Measurements from ENCODE around the gene WWOX. TPM values are rescaled to one million over a fixed set of nuclear protein-coding genes. Genes with fewer than 3 reads are reported as not detected.

The WWOX gene
- total RNA-seq, 6 donors from 2014 or later, result 18.7 to 167 (median 31.0) TPM

DNA sequence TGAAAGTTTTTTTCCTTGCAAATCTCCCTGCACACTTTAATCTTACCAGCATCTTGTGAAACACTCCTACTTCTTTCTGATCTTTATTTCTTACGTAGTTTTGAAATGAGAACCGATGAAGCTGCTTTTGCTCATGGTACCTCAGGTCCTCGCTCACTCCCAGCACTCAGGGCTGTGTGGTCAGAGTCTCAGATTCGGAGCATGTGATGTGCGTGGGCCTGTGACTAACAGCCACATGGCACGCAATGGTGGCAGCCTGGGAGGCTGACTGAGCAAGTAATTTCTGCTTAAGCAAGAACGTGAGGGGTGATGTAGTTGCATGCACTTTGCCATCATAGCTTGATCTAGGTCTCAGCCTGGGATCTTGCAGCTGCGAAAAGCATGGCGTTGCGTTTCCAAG, 876.8 kb downstream of the WWOX start:
- no peaks in the 10 kb centered on the region for H3K27me3 ChIP-seq
- 93 to 98% methylated on average over 10 of the region's 10 CpGs for WGBS, 2 donors
- TF ChIP-seq POLR2AphosphoS5 (IDR thresholded peaks at IDR 0.05), result no peak
- no peak for TF ChIP-seq POLR2A (IDR thresholded peaks at IDR 0.05)
- TF ChIP-seq EP300 (IDR thresholded peaks at IDR 0.05), result no peak
- TF ChIP-seq, protein P1, sequence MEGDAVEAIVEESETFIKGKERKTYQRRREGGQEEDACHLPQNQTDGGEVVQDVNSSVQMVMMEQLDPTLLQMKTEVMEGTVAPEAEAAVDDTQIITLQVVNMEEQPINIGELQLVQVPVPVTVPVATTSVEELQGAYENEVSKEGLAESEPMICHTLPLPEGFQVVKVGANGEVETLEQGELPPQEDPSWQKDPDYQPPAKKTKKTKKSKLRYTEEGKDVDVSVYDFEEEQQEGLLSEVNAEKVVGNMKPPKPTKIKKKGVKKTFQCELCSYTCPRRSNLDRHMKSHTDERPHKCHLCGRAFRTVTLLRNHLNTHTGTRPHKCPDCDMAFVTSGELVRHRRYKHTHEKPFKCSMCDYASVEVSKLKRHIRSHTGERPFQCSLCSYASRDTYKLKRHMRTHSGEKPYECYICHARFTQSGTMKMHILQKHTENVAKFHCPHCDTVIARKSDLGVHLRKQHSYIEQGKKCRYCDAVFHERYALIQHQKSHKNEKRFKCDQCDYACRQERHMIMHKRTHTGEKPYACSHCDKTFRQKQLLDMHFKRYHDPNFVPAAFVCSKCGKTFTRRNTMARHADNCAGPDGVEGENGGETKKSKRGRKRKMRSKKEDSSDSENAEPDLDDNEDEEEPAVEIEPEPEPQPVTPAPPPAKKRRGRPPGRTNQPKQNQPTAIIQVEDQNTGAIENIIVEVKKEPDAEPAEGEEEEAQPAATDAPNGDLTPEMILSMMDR (IDR thresholded peaks at IDR 0.05), result no peak

DNA sequence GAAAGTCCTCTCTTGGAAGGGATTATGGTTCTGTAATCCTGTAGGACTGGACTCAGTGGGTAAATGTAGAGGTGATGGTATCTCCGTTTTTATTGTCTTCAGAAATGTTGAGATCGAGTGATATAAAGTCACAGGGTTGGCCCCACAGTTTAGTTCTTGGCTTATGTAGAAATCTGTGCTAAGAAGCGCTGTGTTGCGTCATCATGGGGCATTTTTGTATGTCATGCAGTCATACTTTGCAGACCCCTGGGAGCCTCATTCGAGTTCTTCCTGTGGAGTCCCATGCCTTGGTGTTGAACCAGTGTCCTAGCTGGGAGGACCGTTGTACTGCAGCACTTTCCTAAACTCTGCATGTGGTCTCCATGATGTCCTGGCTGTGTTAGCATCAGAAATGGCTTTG, 881.4 kb downstream of the WWOX start:
- Histone ChIP-seq H3K9me3 (peaks cover 0 to 5% (median 0%) of the 10 kb centered on the region in 4 donors), H3K27ac (no peak overlapping the region), H3K36me3 (no peaks in the 10 kb centered on the region), H3K4me3 (no peak overlapping the region), H3K27me3 (no peaks in the 10 kb centered on the region), H3K4me1 (no peaks in the 10 kb centered on the region)
- ATAC-seq (ENCODE audit: low FRiP score in 2 of 2), result no peak
- TF ChIP-seq, protein P1 (IDR thresholded peaks at IDR 0.05), result no peak
- TF ChIP-seq POLR2A (IDR thresholded peaks at IDR 0.05), result no peak
- DNase-seq, result no peak
- WGBS, 2 donors, result 85 to 97% methylated on average over 6 of the region's 6 CpGs

More for the DNA sequence above, 876.8 kb downstream of the WWOX start:
- Histone ChIP-seq H3K4me3 (no peak overlapping the region), H3K36me3 (no peaks in the 10 kb centered on the region), H3K27ac (no peak overlapping the region), H3K4me1 (no peaks in the 10 kb centered on the region), H3K9me3 (no peaks in the 10 kb centered on the region)
- DNase-seq (no peak), ATAC-seq (ENCODE audit: low FRiP score in 2 of 2) (no peak)

DNA sequence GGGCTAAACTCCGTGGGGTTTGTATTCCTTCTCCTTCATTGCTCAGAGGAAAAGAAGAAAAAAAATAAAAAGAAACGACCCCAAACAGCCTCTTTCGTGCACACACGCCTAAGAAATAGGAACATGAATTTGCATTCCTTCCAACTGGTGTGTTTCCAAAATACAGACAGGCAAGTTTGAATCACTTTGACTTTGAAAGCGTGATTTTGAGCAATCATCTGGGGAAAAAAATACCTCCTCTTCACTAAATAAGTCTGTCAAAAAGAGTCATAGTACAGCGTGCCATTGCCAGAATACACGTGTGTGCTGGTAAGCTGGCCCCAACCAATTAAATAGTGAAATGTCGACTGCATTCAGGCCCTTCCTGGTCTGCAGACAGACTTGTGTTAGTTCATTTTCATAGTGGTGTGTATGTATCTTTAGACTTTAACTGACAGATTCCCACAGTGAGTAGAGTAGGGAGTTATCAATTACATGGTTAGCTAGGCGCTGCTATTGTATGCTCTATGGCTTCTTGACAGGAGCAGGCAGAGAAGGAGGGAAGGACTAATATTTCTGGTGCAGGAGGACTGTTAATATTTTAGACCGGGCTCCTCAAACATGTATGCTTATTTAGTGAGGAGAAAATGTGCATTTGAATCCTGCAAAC, 882.8 kb downstream of the WWOX start:
- Histone ChIP-seq H3K36me3 (no peaks in the 10 kb centered on the region), H3K4me3 (no peak overlapping the region), H3K9me3 (peaks cover 0 to 5% (median 0%) of the 10 kb centered on the region in 4 donors), H3K27me3 (no peaks in the 10 kb centered on the region), H3K4me1 (no peaks in the 10 kb centered on the region), H3K27ac (no peak overlapping the region)
- no peak for TF ChIP-seq POLR2AphosphoS5 (IDR thresholded peaks at IDR 0.05)
- TF ChIP-seq POLR2A (IDR thresholded peaks at IDR 0.05), result no peak
- TF ChIP-seq EP300 (IDR thresholded peaks at IDR 0.05), result no peak
- TF ChIP-seq, protein P1 (IDR thresholded peaks at IDR 0.05), result no peak
- ATAC-seq (ENCODE audit: low FRiP score in 2 of 2) (no peak), DNase-seq (no peak)
- WGBS, 2 donors, result 73 to 83% methylated on average over 10 of the region's 10 CpGs

DNA sequence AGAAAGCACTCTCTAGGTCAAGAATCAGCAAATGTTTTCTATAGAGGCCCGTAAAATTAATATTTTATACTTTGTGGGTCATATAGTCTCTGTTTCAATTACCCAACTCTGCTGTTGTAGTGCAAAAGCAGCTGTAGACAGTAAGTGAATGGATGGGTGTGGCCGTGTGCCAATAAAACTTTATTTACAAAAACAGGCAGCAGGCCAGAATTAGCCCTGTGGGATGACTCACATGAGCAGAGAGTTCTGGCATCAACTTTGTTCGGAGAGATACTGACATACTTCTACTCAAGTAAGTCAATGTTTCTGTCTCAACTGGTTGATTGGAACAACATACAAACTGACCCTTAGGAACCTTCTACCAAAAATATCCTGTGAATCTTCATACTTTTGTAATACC, 884.9 kb downstream of the WWOX start:
- Histone ChIP-seq H3K9me3 (peaks cover 0 to 5% (median 0%) of the 10 kb centered on the region in 4 donors), H3K27ac (no peak overlapping the region), H3K4me1 (no peaks in the 10 kb centered on the region), H3K4me3 (no peak overlapping the region), H3K36me3 (no peaks in the 10 kb centered on the region), H3K27me3 (no peaks in the 10 kb centered on the region)
- no peak for DNase-seq
- TF ChIP-seq POLR2A (IDR thresholded peaks at IDR 0.05) (no peak), EP300 (IDR thresholded peaks at IDR 0.05) (no peak), POLR2AphosphoS5 (IDR thresholded peaks at IDR 0.05) (no peak)
- TF ChIP-seq, protein P1 (IDR thresholded peaks at IDR 0.05), result no peak
- 89 to 93% methylated on average over 3 of the region's 3 CpGs for WGBS, 2 donors
- no peak for ATAC-seq (ENCODE audit: low FRiP score in 2 of 2)

DNA sequence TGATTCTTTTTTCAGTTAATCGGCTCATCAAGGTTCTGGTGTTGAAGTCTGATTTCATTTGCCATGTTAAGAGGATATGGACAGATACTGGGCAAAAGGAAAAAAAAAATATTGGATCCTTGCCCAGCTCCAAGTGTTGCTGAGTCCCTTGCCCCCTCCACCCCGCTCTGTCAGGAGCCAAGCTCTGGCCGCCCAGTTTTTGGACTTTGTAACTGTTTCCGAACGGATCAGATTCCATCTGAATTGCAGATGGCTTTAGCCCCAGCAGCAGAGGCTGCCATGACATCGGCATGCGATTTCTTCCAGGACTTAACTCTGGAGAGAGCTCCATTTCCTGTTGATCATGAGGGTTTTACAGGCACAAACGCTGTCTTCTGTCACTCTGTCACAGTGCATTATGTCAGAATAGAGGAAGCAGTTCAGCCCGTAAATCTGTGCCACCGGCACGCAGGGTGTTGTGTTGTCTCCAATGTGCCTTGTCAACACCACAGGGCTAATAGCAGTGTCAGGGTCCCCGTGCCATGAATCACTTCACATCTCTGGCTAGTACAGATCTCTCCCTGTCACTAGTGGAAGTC, 885.5 kb downstream of the WWOX start:
- 43 to 51% methylated on average over 9 to 12 of the region's 12 CpGs for WGBS, 2 donors
- TF ChIP-seq POLR2AphosphoS5 (IDR thresholded peaks at IDR 0.05) (no peak), EP300 (IDR thresholded peaks at IDR 0.05) (no peak), POLR2A (IDR thresholded peaks at IDR 0.05) (no peak)
- TF ChIP-seq, protein P1 (IDR thresholded peaks at IDR 0.05), result no peak
- H3K27ac ChIP-seq, result no peak overlapping the region
- ATAC-seq (ENCODE audit: low FRiP score in 2 of 2) (no peak), DNase-seq (no peak)
- H3K27me3 ChIP-seq, result no peaks in the 10 kb centered on the region
- no peak overlapping the region for H3K4me3 ChIP-seq
- no peaks in the 10 kb centered on the region for H3K4me1 ChIP-seq
- H3K9me3 ChIP-seq, result peaks cover 0 to 5% (median 0%) of the 10 kb centered on the region in 4 donors
- no peaks in the 10 kb centered on the region for H3K36me3 ChIP-seq
